ENCODE data around the gene C3orf18. TPM values are rescaled to one million over a fixed set of nuclear protein-coding genes. Genes with fewer than 3 reads are reported as not detected.
A peak's percentile ranks its signal among the peaks of the same experiment; 100 is the strongest.

C3orf18 gene
- total RNA-seq, 1 donor from 2014 or later = 12.5 TPM

GRCh38 chr3:50545781-50546180 is 21.8 kb downstream of the C3orf18 start:
- H3K9me3 Mint-ChIP-seq (ENCODE audit: low read depth) = no peaks in the 10 kb centered on the region
- no peak overlapping the region for H3K4me3 Mint-ChIP-seq (ENCODE audit: low read depth)
- no peak for TF ChIP-seq CTCF (IDR thresholded peaks at IDR 0.05; ENCODE audit: unreplicated experiment)
- no peaks in the 10 kb centered on the region for H3K4me1 Mint-ChIP-seq (ENCODE audit: low read depth)
- no peak overlapping the region for H3K27ac Mint-ChIP-seq
- no peak for DNase-seq (ENCODE audit: low spot score, unreplicated experiment)
- H3K27me3 Mint-ChIP-seq = peaks cover 6% of the 10 kb centered on the region
- no peaks in the 10 kb centered on the region for H3K36me3 Mint-ChIP-seq (ENCODE audit: insufficient read depth)

- peak; percentile 76 for DNase-seq (ENCODE audit: low spot score, unreplicated experiment)
- no peaks in the 10 kb centered on the region for H3K36me3 Mint-ChIP-seq (ENCODE audit: insufficient read depth)
- no peaks in the 10 kb centered on the region for H3K9me3 Mint-ChIP-seq (ENCODE audit: low read depth)
- peaks cover 25% of the 10 kb centered on the region for H3K27me3 Mint-ChIP-seq
- H3K27ac Mint-ChIP-seq = no peak overlapping the region
- no peak overlapping the region for H3K4me3 Mint-ChIP-seq (ENCODE audit: low read depth)
- TF ChIP-seq CTCF (IDR thresholded peaks at IDR 0.05; ENCODE audit: unreplicated experiment) = peak; percentile 89
- H3K4me1 Mint-ChIP-seq (ENCODE audit: low read depth) = no peaks in the 10 kb centered on the region
These were observed 25.1 kb downstream of the C3orf18 start for GRCh38 chr3:50542177-50543034.

- Mint-ChIP-seq H3K27me3 (peaks cover 52% of the 10 kb centered on the region), H3K4me1 (ENCODE audit: low read depth) (no peaks in the 10 kb centered on the region), H3K9me3 (ENCODE audit: low read depth) (no peaks in the 10 kb centered on the region), H3K27ac (no peak overlapping the region), H3K4me3 (ENCODE audit: low read depth) (no peak overlapping the region), H3K36me3 (ENCODE audit: insufficient read depth) (no peaks in the 10 kb centered on the region)
- DNase-seq (ENCODE audit: low spot score, unreplicated experiment) = no peak
- no peak for TF ChIP-seq CTCF (IDR thresholded peaks at IDR 0.05; ENCODE audit: unreplicated experiment)
These were observed 27.9 kb downstream of the C3orf18 start for GRCh38 chr3:50539356-50540286.

GRCh38 chr3:50537421-50538129 is 30.0 kb downstream of the C3orf18 start:
- Mint-ChIP-seq H3K4me1 (ENCODE audit: low read depth) (peaks cover 3% of the 10 kb centered on the region), H3K36me3 (ENCODE audit: insufficient read depth) (no peaks in the 10 kb centered on the region), H3K27me3 (peaks cover 71% of the 10 kb centered on the region), H3K4me3 (ENCODE audit: low read depth) (no peak overlapping the region), H3K9me3 (ENCODE audit: low read depth) (no peaks in the 10 kb centered on the region), H3K27ac (no peak overlapping the region)
- TF ChIP-seq CTCF (IDR thresholded peaks at IDR 0.05; ENCODE audit: unreplicated experiment) = no peak
- no peak for DNase-seq (ENCODE audit: low spot score, unreplicated experiment)
